Glutamatergic neuron (in vitro differentiated cells): ENCODE results near the gene SLIT1. TPM values are rescaled to one million over a fixed set of nuclear protein-coding genes. Genes with fewer than 3 reads are reported as not detected.

Source experiments
- DNase-seq: peaks from one replicate; pipeline ENCODE4 v3.0.0; 2022
- H3K27ac Mint-ChIP-seq: one replicate; pipeline ENCODE4 v1.8.0; 2020; ENCODE audit warnings: mild to moderate bottlenecking, mixed read lengths, inconsistent platforms; ENCODE audit not compliant: unreplicated experiment
- H3K27me3 Mint-ChIP-seq: one replicate; pipeline ENCODE4 v1.8.0; 2020; ENCODE audit warnings: mild to moderate bottlenecking, moderate library complexity, mixed read lengths, inconsistent platforms; ENCODE audit not compliant: unreplicated experiment
- H3K36me3 Mint-ChIP-seq: one replicate; pipeline ENCODE4 v1.8.0; 2020; ENCODE audit warnings: mild to moderate bottlenecking, mixed read lengths, inconsistent platforms; ENCODE audit not compliant: unreplicated experiment
- H3K4me1 Mint-ChIP-seq: one replicate; pipeline ENCODE4 v1.8.0; 2020; ENCODE audit warnings: mild to moderate bottlenecking, low read depth, mixed read lengths, inconsistent platforms; ENCODE audit not compliant: unreplicated experiment
- H3K4me3 Mint-ChIP-seq: one replicate; pipeline ENCODE4 v1.8.0; 2020; ENCODE audit warnings: mild to moderate bottlenecking, mixed read lengths, inconsistent platforms; ENCODE audit not compliant: unreplicated experiment
- H3K9me3 Mint-ChIP-seq: one replicate; pipeline ENCODE4 v1.8.0; 2020; ENCODE audit warnings: mild to moderate bottlenecking, moderate library complexity, mixed read lengths, inconsistent platforms; ENCODE audit not compliant: unreplicated experiment
- CTCF ChIP-seq: fragments of 200-600 bp; sonication (generic); IDR thresholded peaks from one replicate; pipeline ENCODE4 v1.5.0; 2021; ENCODE audit not compliant: partially characterized antibody, unreplicated experiment
- total RNA-seq: library from RNA; stranded (reverse); fragmentation: NEBNext Ultra II Directional; extraction: Animal tissue kit (Norgen Biotek cat#: 25700); gene quantifications from one replicate; pipeline ENCODE4 v1.2.1, GENCODE V29; 2021; ENCODE audit not compliant: unreplicated experiment

Gene SLIT1
- total RNA-seq, 1 donor from 2014 or later, result 11.3 TPM

GRCh38 chr10:97229322-97230015 is 43.7 kb upstream of the SLIT1 start:
- no peak overlapping the region for H3K27ac Mint-ChIP-seq
- no peak for TF ChIP-seq CTCF
- H3K27me3 Mint-ChIP-seq, result no peaks in the 10 kb centered on the region
- no peaks in the 10 kb centered on the region for H3K9me3 Mint-ChIP-seq
- H3K4me3 Mint-ChIP-seq, result no peak overlapping the region
- H3K36me3 Mint-ChIP-seq, result no peaks in the 10 kb centered on the region
- no peak for DNase-seq
- peaks cover 7% of the 10 kb centered on the region for H3K4me1 Mint-ChIP-seq

- Mint-ChIP-seq H3K4me3 (no peak overlapping the region), H3K9me3 (no peaks in the 10 kb centered on the region), H3K36me3 (no peaks in the 10 kb centered on the region), H3K27ac (no peak overlapping the region), H3K27me3 (no peaks in the 10 kb centered on the region), H3K4me1 (peaks cover 7% of the 10 kb centered on the region)
- no peak for TF ChIP-seq CTCF
- no peak for DNase-seq
Measured at GRCh38 chr10:97228775-97229157, 43.0 kb upstream of the SLIT1 start.

- H3K4me3 Mint-ChIP-seq, result no peak overlapping the region
- no peak for DNase-seq
- H3K4me1 Mint-ChIP-seq, result peaks cover 9% of the 10 kb centered on the region
- H3K9me3 Mint-ChIP-seq, result no peaks in the 10 kb centered on the region
- H3K27ac Mint-ChIP-seq, result no peak overlapping the region
- H3K27me3 Mint-ChIP-seq, result no peaks in the 10 kb centered on the region
- no peaks in the 10 kb centered on the region for H3K36me3 Mint-ChIP-seq
- no peak for TF ChIP-seq CTCF
Measured at GRCh38 chr10:97228130-97228774, 42.5 kb upstream of the SLIT1 start.

GRCh38 chr10:97226398-97226797 is 40.6 kb upstream of the SLIT1 start:
- H3K27me3 Mint-ChIP-seq, result no peaks in the 10 kb centered on the region
- no peaks in the 10 kb centered on the region for H3K36me3 Mint-ChIP-seq
- no peak for DNase-seq

More at GRCh38 chr10:97226398-97226797, 40.6 kb upstream of the SLIT1 start:
- peaks cover 16% of the 10 kb centered on the region for H3K4me1 Mint-ChIP-seq
- no peak for TF ChIP-seq CTCF
- H3K4me3 Mint-ChIP-seq, result no peak overlapping the region
- no peak overlapping the region for H3K27ac Mint-ChIP-seq
- H3K9me3 Mint-ChIP-seq, result no peaks in the 10 kb centered on the region
